ENCODE results near the gene CUTC.

- TF ChIP-seq POLR2A (IDR thresholded peaks at IDR 0.05) (no peak), POLR2AphosphoS5 (IDR thresholded peaks at IDR 0.05) (no peak)
These were observed 11.6 kb upstream of the CUTC start for GRCh38 chr10:99720387-99720786.
